ENCODE data around the gene POFUT2.
A peak's percentile ranks its signal among the peaks of the same experiment; 100 is the strongest.

Gene POFUT2

GRCh38 chr21:45222001-45222400 lies 65.7 kb downstream of the POFUT2 start:
- DNase-seq (ENCODE audit: low read depth) = no peak

- DNase-seq (ENCODE audit: low read depth) = no peak
Observed at GRCh38 chr21:45220714-45221490, 66.8 kb downstream of the POFUT2 start.

- DNase-seq (ENCODE audit: low read depth) = peak; percentile 48
Observed at GRCh38 chr21:45220071-45220481, 67.6 kb downstream of the POFUT2 start.

GRCh38 chr21:45219517-45219916 lies 68.2 kb downstream of the POFUT2 start:
- DNase-seq (ENCODE audit: low read depth) = peak; percentile 64

- no peak for DNase-seq (ENCODE audit: low read depth)
Observed at GRCh38 chr21:45217010-45217409, 70.7 kb downstream of the POFUT2 start.

- no peak for DNase-seq (ENCODE audit: low read depth)
Observed at GRCh38 chr21:45215213-45215612, 72.5 kb downstream of the POFUT2 start.
